Tongue (tissue), 3 donors: ENCODE data around the gene PPAN. TPM values are rescaled to one million over a fixed set of nuclear protein-coding genes. Genes with fewer than 3 reads are reported as not detected.

ENCODE experiments used
- DNase-seq: peaks from one replicate; pipeline ENCODE4 v3.0.0-alpha.2; 2015
- small RNA-seq: library from RNA; depleted of rRNA; stranded (forward); fragments of <200 nt; gene quantifications from one replicate; pipeline ENCODE3, GENCODE V24; 2014; ENCODE audit warnings: low replicate concordance
- total RNA-seq: library from RNA; depleted of rRNA; stranded (reverse); fragments of >200 nt; gene quantifications from one replicate; pipeline ENCODE4 v1.2.3, GENCODE V29; 2014

PPAN gene
- total RNA-seq, 1 donor from 2014 or later, result 21.7 TPM

DNA sequence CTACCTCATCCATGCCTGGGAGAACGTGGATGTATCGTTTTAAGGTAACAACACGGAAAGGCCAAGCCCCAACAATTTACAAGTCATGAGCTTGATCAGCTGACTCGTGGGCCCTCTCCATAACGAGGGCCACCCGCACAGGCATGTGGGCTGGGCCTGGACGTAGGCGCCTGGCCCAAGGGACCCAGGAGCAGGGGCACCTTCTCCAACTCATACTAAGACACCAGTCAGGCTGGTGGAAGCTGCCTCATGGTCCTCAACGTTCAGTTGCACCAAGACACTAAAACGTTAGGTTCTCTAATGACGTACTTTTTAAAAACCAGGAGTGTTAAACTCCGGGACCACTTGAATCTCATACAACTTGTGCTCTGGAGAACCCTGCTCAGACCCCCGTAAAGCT is 35.3 kb downstream of the PPAN start:
- no peak for DNase-seq

GRCh38 chr19:10141973-10142372 is 35.8 kb downstream of the PPAN start:
- no peak for DNase-seq

- no peak for DNase-seq
These were observed 36.7 kb downstream of the PPAN start for GRCh38 chr19:10142701-10143375.

GRCh38 chr19:10143681-10144080 is 37.5 kb downstream of the PPAN start:
- DNase-seq, result no peak

GRCh38 chr19:10144361-10144760 is 38.2 kb downstream of the PPAN start:
- no peak for DNase-seq

- DNase-seq, result no peak
These were observed 38.9 kb downstream of the PPAN start for GRCh38 chr19:10145031-10145430.

- no peak for DNase-seq
These were observed 40.0 kb downstream of the PPAN start for GRCh38 chr19:10146142-10146541.

- DNase-seq, result no peak
These were observed 43.3 kb downstream of the PPAN start for GRCh38 chr19:10149427-10149826.

DNA sequence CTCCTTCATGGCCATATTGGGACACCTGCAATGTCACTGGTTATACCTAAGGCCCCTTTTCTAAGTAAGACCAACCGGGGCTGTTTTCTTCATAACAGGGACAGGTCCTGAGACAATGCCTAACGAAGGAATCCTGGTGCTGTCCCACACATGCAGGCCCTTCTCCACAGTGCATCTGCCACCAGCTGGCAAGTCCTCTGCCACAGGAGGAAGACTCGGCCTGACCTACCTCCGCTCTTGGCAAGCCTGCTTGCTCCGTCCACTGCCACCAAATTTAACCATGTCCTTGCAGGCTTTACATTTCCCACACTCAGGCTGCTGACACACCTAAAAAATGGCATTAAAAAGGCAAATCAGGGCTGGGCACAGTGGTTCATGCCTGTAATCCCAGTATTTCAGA is 45.4 kb downstream of the PPAN start:
- DNase-seq, result no peak

GRCh38 chr19:10152100-10152499 is 45.9 kb downstream of the PPAN start:
- no peak for DNase-seq

GRCh38 chr19:10155839-10156238 is 49.7 kb downstream of the PPAN start:
- DNase-seq, result no peak

- DNase-seq, result no peak
These were observed 51.9 kb downstream of the PPAN start for GRCh38 chr19:10158071-10158470.

GRCh38 chr19:10158485-10158884 is 52.3 kb downstream of the PPAN start:
- no peak for DNase-seq

GRCh38 chr19:10159610-10160009 is 53.4 kb downstream of the PPAN start:
- no peak for DNase-seq

Small RNA genes within 50 kb of the gene (small RNA-seq; reads per million reads assigned to genes)
- gene SNORD105 (13.1 reads per million, percentile 94 among the genes with 10 or more reads in this experiment), gene SNORD105B (1,520 reads per million, percentile 99 among the genes with 10 or more reads in this experiment)

Other genes starting within 250 kb of the PPAN start
- 22.9 TPM for gene OLFM2, start 169.8 kb upstream of the PPAN start, total RNA-seq
- gene COL5A3, start 95.9 kb upstream of the PPAN start, total RNA-seq, result 89.1 TPM
- not detected for gene RDH8, start 92.9 kb upstream of the PPAN start, total RNA-seq
- 15.7 TPM for gene SHFL, start 20.0 kb upstream of the PPAN start, total RNA-seq
- gene ANGPTL6, start 3.7 kb upstream of the PPAN start, total RNA-seq, result 7.8 TPM
- gene P2RY11, start 5.3 kb downstream of the PPAN start, total RNA-seq, result 2.1 TPM
- 239 TPM for gene EIF3G, start 13.5 kb downstream of the PPAN start, total RNA-seq
- 42.3 TPM for gene DNMT1, start 88.6 kb downstream of the PPAN start, total RNA-seq
- gene S1PR2, start 125.0 kb downstream of the PPAN start, total RNA-seq, result 10.8 TPM
- 26.4 TPM for gene MRPL4, start 145.9 kb downstream of the PPAN start, total RNA-seq
- gene ICAM1, start 164.8 kb downstream of the PPAN start, total RNA-seq, result 16.4 TPM
- 0.62 TPM for gene ICAM4, start 180.6 kb downstream of the PPAN start, total RNA-seq
- not detected for gene ICAM5, start 183.6 kb downstream of the PPAN start, total RNA-seq
- 1.2 TPM for gene ZGLP1, start 203.5 kb downstream of the PPAN start, total RNA-seq
- 9.1 TPM for gene FDX2, start 209.7 kb downstream of the PPAN start, total RNA-seq
- gene RAVER1, start 227.2 kb downstream of the PPAN start, total RNA-seq, result 13.8 TPM
- 2.7 TPM for gene ICAM3, start 233.3 kb downstream of the PPAN start, total RNA-seq